Skeletal muscle cell (primary cell): ENCODE data around the gene PLA2G2D.
"Not testable (repeated sequence)": the region's sequence is repeated elsewhere in the genome, so short reads cannot be mapped to it uniquely, and the experiment has no call there.

Experiments
- DNase-seq: peaks from one replicate; pipeline ENCODE4 v3.0.0-alpha.2; 2010; ENCODE audit warnings: low read depth
- H3K4me3 ChIP-seq: 2 replicates; pipeline ENCODE4 v1.5.1; 2011; ENCODE audit warnings: low read depth, mild to moderate bottlenecking, control low read depth, low read length, moderate library complexity

Gene PLA2G2D

GRCh38 chr1:20143734-20144565, 24.6 kb upstream of the PLA2G2D start:
- no peak for DNase-seq
- no peak overlapping the region for H3K4me3 ChIP-seq

GRCh38 chr1:20143318-20143717, 24.0 kb upstream of the PLA2G2D start:
- DNase-seq: no peak
- H3K4me3 ChIP-seq: no peak overlapping the region

DNA sequence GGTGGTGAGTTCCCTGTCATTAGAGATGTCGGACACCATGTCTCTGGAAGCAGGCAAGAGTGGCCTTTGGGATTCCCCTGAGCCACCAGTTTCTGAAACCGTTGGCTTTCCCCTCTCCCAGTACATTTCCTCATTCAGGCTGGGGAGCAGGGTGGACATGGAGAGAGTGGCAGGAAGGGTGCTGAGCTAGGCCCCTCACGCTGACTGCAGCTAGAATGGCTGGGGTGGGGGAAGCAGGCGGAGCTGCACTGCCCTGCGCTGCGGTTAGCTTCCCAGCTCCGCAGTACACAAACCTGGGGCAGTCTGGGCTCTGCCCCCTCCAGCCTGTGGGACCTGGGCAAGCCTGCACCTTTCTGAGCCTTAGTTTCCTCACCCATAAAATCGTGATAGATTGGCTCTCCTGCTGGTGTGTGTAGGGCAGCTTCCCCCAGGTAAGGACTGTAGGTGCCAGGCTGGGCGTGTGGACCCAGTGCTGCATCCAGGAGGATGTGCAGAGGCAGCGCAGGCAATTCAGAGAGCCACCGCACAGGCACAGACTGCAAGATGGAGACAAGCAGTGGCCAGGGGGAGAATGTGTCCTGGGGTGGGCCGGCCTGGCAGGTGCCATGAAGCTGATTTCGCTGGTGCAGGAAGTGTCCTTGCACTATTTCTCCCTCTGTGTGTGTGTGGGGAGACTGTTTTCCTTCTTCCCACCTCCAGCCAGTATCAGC, 22.8 kb upstream of the PLA2G2D start:
- no peak for DNase-seq
- H3K4me3 ChIP-seq: no peak overlapping the region

- no peak for DNase-seq
- no peak overlapping the region for H3K4me3 ChIP-seq
Measured at GRCh38 chr1:20141466-20141865, 22.1 kb upstream of the PLA2G2D start.

DNA sequence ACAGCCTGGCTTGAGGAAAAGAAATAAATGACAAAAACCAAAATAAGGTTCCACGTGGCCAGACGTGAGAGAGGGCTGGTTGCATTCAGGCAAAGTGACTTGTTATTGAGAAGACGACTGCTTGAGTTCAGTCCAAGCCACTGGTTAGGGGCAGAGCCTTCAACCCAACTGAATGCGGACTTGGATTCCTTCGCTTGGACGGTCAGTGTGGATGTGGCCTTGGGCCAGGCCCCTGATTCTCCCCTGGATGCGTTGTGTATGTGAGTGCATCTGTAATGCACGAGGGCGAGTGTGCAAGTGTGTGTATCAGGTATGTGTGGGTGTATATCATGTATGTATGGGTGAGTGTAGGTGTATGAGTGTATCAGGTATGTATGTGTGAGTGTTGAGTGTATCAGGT, 21.7 kb upstream of the PLA2G2D start:
- no peak overlapping the region for H3K4me3 ChIP-seq
- DNase-seq: no peak

DNA sequence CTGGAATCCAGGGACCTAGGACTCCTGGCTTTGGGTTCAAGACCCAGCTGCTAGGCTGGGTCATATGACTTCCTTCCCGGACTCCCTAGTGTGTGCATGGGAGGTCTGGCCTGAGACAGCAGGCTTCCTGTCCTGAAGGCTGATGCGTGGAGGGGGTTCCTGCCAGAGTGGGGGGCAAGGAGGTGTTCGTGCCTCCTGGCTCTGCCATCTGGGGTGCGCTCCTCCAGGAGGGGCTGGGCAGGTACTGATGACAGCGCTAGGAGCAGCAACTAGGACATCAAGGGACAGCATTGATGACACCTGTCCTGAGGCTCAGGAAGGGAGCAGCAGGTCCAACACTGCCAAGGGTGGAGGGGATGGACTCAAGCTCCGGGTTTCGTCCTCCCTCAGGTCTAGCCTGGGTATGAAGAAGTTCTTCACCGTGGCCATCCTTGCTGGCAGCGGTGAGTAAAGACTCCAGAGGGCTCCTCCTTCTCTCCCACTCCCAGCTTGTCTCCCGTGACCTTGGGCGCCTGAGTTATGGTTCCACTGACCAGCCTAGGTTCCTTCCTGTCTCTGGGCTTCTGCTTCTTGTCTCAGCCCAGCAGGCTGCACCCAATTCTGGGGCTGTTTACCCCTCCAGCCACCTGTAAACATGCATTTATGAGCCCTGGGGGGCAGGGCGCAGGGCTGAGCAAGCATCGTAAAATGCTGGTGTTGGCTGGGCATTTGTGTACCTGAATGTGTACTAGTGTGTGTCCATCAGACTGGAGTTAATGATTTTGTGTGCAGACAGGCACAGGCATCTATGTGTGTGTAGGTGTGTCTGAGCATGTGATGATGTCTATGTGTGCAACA, 20.7 kb upstream of the PLA2G2D start:
- DNase-seq: no peak
- H3K4me3 ChIP-seq: no peak overlapping the region

DNA sequence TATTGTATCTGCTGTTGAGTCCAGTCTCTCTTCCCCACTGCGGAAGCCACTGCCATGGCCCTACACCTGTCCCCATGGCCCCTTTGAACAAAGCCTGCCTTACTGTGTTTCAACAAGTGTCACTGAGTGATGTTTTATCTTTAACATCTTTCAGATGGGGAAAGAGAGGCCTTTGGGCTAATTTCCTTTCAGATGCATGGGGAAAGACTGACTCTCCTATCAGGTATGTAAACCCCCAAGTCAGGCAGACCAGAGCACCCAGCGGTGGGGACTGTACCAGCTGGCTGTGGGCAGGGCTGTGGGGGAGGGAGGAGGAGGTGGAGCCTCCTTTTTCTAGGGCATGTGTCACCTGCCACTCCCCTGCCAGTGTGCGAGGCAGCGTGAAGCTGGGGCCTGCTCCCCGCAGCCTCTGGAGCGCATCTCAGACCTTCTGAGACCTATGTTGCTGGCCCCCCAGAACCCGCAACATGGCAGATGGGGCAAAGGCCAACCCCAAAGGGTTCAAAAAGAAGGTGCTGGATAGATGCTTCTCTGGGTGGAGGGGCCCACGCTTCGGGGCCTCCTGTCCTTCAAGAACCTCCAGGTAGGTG, 19.7 kb upstream of the PLA2G2D start, which contains the start of gene PLA2G2F:
Gene PLA2G2F, plus strand, starts transcription at position 363 of the 590 bp plus-strand sequence. Its CDS starts 105 bp downstream, at position 468.
- DNase-seq: no peak
- no peak within 1 kb of the TSS for H3K4me3 ChIP-seq

DNA sequence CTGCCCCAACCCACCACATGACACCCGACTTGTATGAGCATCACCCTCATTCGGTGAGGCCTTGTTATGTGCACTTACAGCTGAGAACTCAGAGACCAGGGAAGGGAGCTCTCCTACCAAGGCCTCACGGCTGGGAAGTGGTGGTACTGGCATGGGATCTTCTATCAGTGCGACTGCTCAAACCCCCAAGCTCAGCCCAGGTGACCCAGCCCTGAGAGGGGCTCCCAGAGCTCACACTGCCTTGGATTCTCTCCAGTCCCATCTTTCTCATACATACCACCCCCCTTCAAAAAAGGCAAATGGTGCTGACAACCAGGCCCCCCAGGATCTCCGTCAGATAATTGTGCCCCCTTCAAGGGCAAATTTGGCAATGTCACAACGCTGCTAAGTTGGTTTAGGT, 19.0 kb upstream of the PLA2G2D start:
- no peak for DNase-seq
- no peak overlapping the region for H3K4me3 ChIP-seq

DNA sequence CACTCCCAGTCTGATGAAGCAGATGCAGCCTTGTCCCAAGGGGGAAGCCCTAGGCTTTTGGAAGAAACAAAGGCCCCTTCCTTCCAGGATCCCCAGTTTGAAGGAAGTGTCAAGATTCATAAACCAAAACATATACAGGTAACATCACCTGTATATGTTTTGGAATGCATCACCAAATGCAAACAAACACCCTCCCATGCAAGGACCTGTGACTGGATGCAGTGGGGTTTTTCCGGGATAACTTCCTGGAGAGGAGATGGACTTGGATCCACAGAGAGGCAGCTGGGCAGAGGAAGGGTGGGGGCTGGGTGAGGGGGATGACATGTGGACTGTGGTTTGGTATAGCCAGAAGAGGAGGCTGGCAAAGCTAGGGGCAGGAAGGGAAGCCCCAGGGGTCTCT, 18.3 kb upstream of the PLA2G2D start:
- no peak for DNase-seq
- no peak overlapping the region for H3K4me3 ChIP-seq

- no peak overlapping the region for H3K4me3 ChIP-seq
- no peak for DNase-seq
Measured at GRCh38 chr1:20137055-20137454, 17.7 kb upstream of the PLA2G2D start.

DNA sequence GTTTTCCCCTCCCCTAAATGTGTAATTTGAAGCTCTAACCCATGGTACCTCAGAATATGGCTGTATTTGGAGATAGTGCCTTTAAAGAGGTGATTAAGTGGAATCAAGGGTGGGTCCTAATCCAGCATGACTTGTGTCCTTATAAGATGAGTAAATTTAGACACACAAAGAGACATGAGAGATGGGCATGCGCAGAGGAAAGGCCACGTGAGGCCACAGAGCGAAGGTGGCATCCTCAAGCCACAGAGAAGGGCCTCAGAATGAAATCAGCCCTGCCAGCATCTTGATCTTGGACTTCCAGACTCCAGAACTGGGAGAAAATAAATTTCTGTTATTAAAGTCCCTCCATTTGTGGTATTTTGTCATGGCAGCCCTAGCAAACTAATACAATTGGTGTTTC, 16.9 kb upstream of the PLA2G2D start:
- DNase-seq: no peak
- no peak overlapping the region for H3K4me3 ChIP-seq

- H3K4me3 ChIP-seq: no peak overlapping the region
Measured at GRCh38 chr1:20134995-20135394, 15.7 kb upstream of the PLA2G2D start.

GRCh38 chr1:20130518-20130917, 11.2 kb upstream of the PLA2G2D start:
- H3K4me3 ChIP-seq, DNase-seq: not testable (repeated sequence)

More at GRCh38 chr1:20134995-20135394, 15.7 kb upstream of the PLA2G2D start:
- no peak for DNase-seq

DNA sequence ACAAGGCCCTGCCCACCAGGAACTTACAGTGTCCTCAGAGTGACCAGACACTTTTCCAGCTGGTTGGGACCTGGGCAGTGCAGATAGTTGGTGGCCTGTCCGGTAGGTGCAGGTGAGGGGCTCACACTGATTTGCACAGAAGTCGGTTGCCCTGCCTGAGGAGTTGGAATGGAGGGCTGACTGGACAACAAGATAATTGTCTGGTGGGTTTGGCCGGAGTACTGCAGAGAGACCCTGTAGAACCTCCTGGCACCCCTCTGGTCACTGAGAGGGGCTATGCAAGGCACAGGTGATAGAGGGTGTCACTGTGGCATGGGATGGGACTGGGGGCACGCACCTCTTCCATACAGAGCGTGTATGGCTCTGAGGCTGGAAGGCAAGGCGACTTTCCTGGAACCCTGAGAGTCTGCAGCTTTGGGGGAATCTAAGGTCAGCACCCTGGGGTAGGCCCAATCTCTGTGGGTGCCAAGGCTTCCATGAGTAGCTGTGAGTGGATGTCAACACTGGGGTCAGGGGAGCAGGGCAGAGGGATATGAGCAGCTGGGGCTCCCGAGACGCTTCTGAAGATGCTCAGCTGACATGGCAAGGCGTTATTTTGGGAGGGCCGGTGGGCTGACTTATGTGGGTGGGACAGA, 7.6 kb upstream of the PLA2G2D start:
- no peak overlapping the region for H3K4me3 ChIP-seq
- no peak for DNase-seq

DNA sequence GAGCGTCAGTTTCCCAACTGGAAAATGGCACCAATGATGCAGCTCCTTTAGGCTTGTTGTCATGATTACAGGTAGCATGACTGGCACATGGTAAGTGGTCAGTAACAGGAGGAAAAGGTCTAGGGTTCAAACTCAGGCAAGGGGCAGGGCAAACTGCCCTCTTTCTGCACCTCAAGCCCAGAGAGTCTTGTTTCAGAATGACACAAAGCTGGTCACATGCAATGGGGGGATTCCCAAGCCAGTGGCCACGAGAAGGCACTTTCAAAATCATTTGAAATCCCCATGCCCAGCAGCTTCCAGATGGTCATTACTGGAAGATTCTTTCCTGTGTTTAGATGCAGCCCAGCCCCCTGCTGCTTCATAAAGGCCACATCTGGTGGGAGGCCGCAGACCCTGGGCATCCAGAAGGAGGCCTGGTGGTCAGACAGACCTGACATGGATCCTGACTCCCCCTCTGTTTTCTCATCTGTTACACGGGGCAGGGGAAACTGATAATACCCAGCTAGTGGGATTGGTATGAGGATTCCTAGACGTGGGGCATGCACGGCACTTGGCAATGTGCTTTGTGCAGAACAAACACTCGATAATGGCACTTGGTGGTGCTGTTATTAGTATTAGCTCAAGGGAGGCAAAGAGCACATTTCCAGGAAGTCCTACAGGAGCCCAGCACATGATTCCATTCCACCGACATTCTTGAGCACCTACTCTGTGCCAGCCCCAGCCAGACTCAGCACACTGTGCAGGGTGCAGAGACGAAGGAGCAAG, 6.9 kb upstream of the PLA2G2D start:
- DNase-seq: no peak

DNA sequence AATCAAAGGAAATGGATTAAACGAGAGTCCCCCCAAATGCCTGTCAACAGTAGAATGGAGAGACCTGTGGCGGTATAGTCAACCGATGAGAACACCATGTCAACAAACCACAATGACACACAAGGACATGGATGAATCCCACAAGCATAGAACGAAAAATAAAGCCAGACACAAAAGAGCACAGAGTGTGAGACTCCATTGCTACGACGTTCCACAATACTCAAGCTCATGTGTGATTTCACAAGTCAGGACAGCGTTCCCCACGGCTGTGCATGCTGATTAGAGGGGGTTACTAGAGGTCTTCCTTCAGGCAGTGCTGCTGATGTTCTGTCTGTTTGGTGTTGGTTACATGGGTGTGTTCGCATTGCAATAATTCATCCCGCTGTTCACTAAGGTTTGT, 5.8 kb upstream of the PLA2G2D start:
- H3K4me3 ChIP-seq: no peak overlapping the region
- DNase-seq: no peak

More for the DNA sequence above, 6.9 kb upstream of the PLA2G2D start:
- no peak overlapping the region for H3K4me3 ChIP-seq

DNA sequence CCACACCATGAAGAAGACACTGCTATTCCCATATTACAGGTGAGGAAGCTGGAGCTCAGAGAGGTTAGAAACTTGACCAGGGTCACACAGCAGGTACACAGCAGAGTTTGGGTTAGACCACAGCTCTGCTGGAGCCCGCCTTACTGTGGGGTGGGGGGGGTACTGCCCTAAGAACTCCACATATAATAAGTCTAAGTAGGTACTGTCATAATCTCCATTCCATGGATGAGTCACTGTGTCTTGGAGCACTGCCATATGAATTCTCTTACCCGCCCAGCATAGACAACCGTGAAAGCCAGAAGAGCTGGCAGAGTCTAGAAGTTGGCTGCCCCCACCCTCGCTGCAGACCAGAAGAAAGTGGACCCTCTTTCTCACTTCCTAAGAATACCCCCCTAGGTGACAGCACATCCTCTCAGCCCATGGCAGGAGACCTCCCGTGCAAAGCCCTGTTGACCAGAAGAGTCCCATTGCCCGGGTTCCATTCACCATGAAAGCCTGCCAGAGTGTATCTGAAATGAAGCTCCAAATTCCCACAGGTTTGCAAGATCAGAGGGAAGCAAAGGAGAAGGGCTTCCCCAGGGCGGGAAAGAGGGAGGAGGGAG, 5.2 kb upstream of the PLA2G2D start:
- no peak overlapping the region for H3K4me3 ChIP-seq
- DNase-seq: peak; percentile 14
